ENCODE results near the gene KRTAP10-7. TPM values are rescaled to one million over a fixed set of nuclear protein-coding genes. Genes with fewer than 3 reads are reported as not detected.

KRTAP10-7 gene
- total and polyA plus RNA-seq, 9 of the 15 experiments (the other 6 are each of a cell fraction or from before 2014, with no cell fraction given) = not detected

DNA sequence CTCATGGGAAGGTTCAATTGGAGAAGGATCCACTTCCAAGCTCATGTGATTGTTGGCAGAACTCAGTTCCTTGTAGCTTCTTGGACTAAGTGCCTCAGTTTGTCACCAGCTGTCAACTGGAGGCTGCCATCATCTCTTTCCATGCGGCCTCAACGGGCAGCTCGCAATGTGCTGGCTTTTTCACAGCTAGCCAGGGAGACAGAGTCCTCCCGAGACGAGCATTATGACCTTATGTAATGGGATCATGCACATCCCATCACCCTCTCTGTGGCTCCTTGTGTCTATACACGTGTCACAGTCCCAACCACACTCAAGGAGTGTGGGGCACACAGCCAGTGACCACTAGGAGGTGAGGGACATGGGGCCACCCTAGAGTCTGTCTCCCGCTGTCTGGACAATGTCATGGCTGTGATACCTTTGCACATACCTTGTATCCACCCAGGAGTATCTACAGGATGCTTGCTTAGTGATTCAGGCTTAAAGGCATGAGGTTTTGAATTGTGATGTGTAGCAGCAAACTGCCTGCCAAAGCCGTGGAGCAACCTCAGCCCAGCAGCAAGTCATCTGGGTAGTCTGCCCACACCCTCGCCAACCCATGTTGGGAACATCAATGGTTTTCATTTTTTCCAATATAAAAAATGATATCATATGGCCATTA, 4.2 kb upstream of the KRTAP10-7 start (continued):
- TF ChIP-seq ID3 (CRISPR knock-in tag; IDR thresholded peaks at IDR 0.05) (no peak), ID3 (tag; IDR thresholded peaks at IDR 0.05) (peak; percentile 42; the same call in 1 of the 2 replicates), BCL6 (CRISPR knock-in tag; IDR thresholded peaks at IDR 0.05) (no peak), DMBX1 (CRISPR knock-in tag; IDR thresholded peaks at IDR 0.05; ENCODE audit: borderline replicate concordance) (peak; percentile 15; the same call in 1 of the 2 replicates), PCBP1 (IDR thresholded peaks at IDR 0.05; ENCODE audit: low read depth, low read length, poor library complexity, severe bottlenecking) (no peak), L3MBTL2 (IDR thresholded peaks at IDR 0.05) (peak; percentile 21; the same call in 1 of the 2 replicates), BDP1 (IDR thresholded peaks at IDR 0.05; ENCODE audit: insufficient read depth, insufficient read length) (no peak), NR4A1 (CRISPR knock-in tag; IDR thresholded peaks at IDR 0.05) (no peak), NR4A1 (tag; IDR thresholded peaks at IDR 0.05) (peak; percentile 63)
- TF ChIP-seq, protein P1, sequence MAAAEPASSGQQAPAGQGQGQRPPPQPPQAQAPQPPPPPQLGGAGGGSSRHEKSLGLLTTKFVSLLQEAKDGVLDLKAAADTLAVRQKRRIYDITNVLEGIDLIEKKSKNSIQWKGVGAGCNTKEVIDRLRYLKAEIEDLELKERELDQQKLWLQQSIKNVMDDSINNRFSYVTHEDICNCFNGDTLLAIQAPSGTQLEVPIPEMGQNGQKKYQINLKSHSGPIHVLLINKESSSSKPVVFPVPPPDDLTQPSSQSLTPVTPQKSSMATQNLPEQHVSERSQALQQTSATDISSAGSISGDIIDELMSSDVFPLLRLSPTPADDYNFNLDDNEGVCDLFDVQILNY (CRISPR knock-in tag; IDR thresholded peaks at IDR 0.05) = no peak

- FAIRE-seq = no peak
- no peaks in the 10 kb centered on the region; the same call in 1 of the 2 replicates for H3K9me3 ChIP-seq (replicated peaks; ENCODE audit: control insufficient read depth, insufficient read depth, low read depth, low read length)
- in situ Hi-C loops (cut with MboI) (no loop called here), intact Hi-C loops (cut with micrococcal nuclease) (no loop called here)
- H3K27me3 ChIP-seq (ENCODE audit: control insufficient read depth in 2 of 2, insufficient read depth in 2 of 2, low read length in 2 of 2) = peaks cover 9 to 39% of the 10 kb centered on the region in 2 experiments
- H2AFZ ChIP-seq (ENCODE audit: low read depth, low read length) = 0 out of 2 replicates have a peak overlapping the region, but pooled peaks have one; percentile 19
- no peak for TF ChIP-seq MTA1 (IDR thresholded peaks at IDR 0.05; ENCODE audit: borderline replicate concordance)
- H3K36me3 ChIP-seq (ENCODE audit: control insufficient read depth, insufficient read depth, low read length) = no peaks in the 10 kb centered on the region
- no peak overlapping the region for H3K9ac ChIP-seq (ENCODE audit: insufficient read depth in 1 of 2, low read depth in 2 of 2, low read length in 2 of 2)
- H3K4me3 ChIP-seq = no peak overlapping the region
- no peak overlapping the region for H3K27ac ChIP-seq (ENCODE audit: extremely low read depth, low read depth, low read length)
- no peaks in the 10 kb centered on the region for H4K20me1 ChIP-seq (replicated peaks; ENCODE audit: control insufficient read depth, insufficient read depth, low read length)
- no TSS peak for BruUV-seq (replicated peaks)
- peaks cover 17 to 25% of the 10 kb centered on the region in 2 experiments for H3K4me1 ChIP-seq (replicated peaks in 1 of 2; ENCODE audit: control insufficient read depth in 2 of 2, insufficient read depth in 2 of 2, low read length in 2 of 2)
- H3K79me2 ChIP-seq (ENCODE audit: control insufficient read depth, insufficient read depth, low read length) = no peaks in the 10 kb centered on the region
- no peak for ATAC-seq
- WGBS (ENCODE audit: insufficient coverage, low coverage, missing lambda C conversion rate) = 11% methylated on average over 11 of the region's 11 CpGs
- no peaks in the 10 kb centered on the region for H3K9me1 ChIP-seq (ENCODE audit: control insufficient read depth, insufficient read depth, low read length)
- no peak for DNase-seq (ENCODE audit: extremely low read depth in 1 of 4, low spot score in 3 of 4)
- ChIA-PET POLR2A (no interaction called here), CTCF (ENCODE audit: low intra/inter-chr PET ratio) (no interaction called here)
- H3K4me2 ChIP-seq (ENCODE audit: insufficient read depth, low read length) = no peak overlapping the region
These were observed 2.3 kb upstream of the KRTAP10-7 start for GRCh38 chr21:44598061-44598460.
